ENCODE results near the gene TBX4.

TBX4 gene

DNA sequence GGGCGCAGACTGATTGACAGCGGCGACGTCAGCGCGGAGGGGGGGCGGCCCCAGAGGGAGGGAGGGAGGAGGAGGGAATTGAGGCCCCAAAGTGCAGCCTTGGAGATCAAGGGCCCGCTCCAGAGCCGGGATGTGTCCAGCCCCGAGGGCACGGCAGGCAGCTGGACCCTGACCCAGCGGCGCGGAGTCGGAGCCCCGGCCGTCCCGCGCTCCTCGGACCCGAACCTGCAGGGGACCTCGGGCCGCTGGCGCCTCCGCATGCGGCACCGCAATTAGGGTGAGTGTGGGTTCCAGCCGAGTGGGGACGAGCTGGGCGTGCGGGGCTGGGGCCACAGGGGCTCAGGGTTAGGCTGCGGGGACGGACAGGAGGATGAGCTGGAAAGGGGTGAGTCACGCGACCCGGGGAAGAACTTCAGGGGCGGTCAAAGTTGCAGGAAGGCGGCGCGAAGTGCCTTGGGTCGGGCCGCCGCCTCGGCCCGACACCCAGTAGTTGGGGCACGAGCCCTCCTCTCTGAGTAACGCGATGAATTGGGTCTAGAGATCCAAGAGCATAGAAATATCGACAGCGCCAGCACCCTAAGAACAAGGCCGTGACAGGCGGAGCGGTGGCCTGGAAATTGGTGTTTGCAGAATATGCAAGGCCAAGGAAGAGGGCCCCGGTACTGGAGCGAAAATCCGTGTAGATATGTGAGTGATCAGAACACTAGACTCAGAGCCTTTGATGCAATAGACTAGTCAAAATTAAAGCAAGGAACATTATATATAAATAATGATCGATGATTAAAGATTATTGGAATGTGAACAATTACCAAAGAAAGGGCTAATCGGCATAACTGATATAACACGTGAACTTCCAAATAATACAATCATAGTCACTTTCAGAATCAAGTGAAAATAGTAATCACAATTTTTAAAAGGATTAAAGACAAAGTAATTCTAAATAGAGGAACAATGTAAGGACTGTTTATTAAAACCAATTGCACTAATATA is at the start of gene TBX4:
Gene TBX4, plus strand, starts transcription at position 122 of the 990 bp plus-strand sequence. CDS start 4,069 bp downstream, outside the sequence.
- DNase-seq (ENCODE audit: low read depth), result no peak

DNA sequence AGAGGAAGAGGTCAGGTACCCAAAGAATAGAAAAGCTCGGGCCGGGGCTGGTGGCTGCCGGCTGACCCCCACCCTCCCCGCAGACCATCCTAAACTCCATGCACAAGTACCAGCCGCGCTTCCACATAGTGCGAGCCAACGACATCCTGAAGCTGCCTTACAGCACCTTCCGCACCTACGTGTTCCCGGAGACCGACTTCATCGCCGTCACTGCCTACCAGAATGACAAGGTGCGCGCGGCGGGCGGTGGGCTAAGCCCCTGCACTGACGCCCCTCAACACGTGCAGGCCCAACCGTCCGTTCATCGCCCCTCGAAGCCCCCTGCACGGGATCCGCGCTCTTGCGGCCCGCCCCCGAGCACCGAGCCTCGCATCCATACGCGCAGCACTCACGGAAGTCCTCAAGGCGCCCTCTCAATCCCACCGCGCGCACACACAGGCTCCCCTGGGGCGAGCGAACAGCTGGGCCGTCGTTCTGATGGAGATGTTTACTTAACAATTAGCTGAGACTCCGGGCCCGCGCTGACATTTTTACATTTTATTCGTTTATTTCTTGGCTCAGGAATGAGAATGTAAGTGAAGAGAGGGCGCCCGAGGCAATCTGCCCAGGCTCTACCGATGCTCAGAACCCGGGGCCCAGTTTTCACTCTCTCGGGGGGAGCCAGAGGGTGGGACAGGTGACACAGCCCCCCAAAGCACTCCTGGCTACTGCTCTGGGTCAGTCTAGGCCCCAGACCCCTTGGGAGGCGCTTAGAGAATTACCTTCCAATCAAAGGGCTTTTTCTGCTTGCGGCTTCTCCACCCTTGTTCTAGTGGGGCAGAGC is 49.0 kb upstream of the TBX4 start:
- DNase-seq (ENCODE audit: low read depth), result no peak

DNA sequence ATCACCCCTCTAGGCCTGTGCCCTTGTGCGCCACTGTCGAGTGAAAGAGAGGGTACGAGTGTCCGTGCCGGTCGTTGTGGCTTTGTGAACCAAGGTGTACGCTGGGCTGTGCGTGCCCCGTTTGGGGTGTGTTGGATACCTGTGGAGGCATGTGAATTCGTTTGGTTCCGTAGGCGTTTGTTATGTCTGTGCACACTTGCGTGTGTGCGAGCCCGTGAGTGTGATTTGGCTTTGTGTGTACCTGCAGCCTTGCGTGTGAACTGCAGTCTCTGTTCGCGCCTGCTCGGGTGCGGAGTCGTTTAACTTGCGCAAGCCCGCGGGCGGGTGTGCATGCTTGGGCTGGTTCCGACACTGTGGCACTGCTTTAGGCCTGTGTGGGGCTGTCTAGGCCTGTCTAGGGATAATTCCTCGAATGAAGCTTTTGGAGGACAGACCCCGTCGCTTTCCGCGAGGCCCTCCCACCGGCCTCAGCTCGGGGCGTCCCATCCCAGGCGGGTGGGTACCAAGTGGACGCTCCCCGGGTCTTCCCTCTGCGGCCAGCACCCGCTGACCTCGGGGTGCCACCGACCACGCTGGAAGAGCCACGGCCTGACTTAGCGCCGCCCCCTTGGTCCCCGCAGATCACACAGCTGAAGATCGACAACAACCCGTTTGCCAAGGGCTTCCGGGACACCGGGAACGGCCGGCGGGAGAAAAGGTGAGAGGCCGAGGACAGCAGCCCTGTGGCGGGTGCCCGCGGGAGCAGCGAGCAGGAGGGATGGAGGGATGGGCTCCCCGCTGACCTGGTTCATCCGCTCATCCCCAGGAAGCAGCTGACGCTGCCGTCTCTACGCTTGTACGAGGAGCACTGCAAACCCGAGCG is 48.2 kb upstream of the TBX4 start:
- no peak for DNase-seq (ENCODE audit: low read depth)

DNA sequence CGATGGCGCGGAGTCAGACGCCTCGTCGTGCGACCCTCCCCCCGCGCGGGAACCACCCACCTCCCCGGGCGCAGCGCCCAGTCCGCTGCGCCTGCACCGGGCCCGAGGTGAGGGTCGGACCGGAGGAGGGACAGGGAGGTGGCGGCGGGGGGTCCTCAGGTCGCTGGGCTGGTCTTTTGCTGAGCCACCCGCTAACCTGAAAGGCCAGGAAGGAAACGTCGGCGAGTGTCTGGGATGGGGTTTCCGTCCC is 47.6 kb upstream of the TBX4 start:
- DNase-seq (ENCODE audit: low read depth), result no peak

DNA sequence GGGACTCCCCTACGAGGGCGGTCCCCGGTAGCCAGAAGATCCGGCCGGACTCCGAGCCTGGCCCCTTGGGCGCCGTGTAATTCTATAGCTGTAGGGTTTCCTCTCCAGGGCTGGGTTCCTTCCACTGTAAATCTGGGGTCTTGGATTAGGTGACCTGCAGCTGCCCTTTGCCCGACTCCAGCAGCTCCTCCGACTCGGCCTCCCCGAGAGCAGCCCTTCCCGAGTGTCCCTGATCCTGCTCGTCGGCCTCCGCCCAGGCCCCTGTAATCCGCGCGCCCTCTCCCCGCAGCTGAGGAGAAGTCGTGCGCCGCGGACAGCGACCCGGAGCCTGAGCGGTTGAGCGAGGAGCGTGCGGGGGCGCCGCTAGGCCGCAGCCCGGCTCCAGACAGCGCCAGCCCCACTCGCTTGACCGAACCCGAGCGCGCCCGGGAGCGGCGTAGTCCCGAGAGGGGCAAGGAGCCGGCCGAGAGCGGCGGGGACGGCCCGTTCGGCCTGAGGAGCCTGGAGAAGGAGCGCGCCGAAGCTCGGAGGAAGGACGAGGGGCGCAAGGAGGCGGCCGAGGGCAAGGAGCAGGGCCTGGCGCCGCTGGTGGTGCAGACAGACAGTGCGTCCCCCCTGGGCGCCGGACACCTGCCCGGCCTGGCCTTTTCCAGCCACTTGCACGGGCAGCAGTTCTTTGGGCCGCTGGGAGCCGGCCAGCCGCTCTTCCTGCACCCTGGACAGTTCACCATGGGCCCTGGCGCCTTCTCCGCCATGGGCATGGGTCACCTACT is 47.1 kb upstream of the TBX4 start:
- no peak for DNase-seq (ENCODE audit: low read depth)

DNA sequence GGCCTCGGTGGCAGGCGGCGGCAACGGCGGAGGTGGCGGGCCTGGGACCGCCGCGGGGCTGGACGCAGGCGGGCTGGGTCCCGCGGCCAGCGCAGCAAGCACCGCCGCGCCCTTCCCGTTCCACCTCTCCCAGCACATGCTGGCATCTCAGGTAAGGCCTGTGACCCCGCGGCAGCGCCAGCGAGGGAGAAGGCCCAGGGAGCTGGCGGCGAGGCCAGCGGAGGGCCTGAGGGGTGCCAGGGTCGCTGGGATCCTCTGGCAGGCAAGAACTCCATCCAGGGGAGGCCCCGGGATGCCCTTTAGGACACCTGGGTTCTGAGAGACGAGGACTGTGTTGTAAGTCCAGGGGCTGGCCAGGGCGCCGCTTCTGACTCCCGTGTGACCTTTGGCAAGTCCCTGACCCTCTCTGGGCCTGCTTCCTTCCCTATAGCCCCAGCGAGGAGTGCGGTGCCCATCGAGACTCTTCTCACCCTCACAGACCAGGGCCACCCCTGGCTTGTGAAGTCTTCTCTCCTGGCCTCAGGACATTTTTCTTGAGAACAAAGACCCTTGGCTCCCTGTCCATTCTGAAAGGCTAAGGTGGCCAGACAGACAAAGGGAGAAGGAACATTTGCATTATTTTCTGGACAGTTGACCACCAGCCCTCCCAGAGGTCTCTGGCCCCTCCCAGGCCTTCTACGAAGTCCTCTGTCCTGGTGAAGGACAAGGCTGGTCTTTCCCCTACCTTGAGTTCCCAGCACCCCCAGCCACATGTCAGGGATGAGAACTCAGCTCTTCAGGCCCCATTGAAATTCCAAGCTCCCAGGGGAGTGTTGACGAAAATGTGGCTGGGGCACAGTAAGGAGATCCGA is 46.3 kb upstream of the TBX4 start:
- DNase-seq (ENCODE audit: low read depth), result no peak

DNA sequence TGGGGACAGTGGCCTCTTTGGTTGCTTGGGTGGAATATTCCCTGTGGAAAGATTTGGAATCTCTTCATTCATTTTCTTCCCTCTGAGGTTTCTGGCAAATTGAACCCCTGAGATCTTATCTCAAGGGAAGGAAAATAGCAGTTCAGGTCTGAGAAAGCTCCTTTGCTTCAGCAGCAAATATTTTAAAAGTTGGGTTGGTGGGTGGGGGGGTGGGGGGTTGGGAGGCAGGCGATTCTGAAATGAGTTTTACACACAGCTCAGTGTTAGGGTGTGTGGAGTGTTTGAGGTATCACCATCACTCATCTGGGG is 45.7 kb upstream of the TBX4 start:
- no peak for DNase-seq (ENCODE audit: low read depth)

DNA sequence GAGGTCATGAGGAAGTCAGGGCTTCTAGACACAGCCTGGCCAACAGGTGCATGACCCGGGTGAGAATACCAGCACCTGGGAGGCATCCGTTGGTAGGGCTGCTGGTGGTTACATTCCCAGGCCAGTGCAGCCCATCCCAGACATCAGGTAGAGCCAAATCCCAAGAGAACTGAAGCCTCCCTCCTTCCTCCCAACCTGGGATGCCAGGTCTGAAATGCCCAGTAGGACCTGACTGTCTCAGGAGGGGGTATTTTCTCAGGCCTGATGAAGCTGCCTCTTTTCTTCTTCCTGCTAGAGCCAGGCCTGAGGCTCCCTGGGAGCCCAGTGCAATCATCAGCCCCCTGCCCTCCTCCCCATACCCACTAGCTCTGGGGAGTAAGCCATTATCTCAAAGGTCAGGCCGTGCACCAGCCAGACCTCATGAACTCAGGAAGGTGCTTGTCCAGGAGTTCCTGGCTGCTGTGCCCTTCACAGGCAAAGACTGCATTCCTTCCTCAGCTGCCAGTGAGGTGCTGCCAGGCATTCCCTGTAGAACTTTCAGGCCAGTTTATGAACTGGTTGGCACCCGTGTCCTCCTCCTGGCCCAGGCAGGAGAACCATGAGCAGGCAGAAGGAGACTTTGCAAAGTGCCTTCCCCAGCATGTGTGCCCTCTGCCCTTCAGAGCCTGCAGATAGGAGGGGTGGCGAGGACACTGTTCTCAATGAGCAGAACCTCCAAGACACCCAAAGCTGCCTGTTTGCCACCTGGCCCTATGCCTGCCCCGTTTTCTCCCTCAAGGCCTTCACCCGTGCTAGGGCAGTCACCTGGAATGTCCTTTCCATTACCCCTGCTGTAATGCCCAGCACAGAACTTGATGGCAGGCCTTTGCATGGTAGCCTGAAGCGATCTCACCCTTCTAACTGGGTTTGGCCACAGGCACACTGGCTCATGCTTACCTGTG is 45.0 kb upstream of the TBX4 start:
- DNase-seq (ENCODE audit: low read depth), result no peak

DNA sequence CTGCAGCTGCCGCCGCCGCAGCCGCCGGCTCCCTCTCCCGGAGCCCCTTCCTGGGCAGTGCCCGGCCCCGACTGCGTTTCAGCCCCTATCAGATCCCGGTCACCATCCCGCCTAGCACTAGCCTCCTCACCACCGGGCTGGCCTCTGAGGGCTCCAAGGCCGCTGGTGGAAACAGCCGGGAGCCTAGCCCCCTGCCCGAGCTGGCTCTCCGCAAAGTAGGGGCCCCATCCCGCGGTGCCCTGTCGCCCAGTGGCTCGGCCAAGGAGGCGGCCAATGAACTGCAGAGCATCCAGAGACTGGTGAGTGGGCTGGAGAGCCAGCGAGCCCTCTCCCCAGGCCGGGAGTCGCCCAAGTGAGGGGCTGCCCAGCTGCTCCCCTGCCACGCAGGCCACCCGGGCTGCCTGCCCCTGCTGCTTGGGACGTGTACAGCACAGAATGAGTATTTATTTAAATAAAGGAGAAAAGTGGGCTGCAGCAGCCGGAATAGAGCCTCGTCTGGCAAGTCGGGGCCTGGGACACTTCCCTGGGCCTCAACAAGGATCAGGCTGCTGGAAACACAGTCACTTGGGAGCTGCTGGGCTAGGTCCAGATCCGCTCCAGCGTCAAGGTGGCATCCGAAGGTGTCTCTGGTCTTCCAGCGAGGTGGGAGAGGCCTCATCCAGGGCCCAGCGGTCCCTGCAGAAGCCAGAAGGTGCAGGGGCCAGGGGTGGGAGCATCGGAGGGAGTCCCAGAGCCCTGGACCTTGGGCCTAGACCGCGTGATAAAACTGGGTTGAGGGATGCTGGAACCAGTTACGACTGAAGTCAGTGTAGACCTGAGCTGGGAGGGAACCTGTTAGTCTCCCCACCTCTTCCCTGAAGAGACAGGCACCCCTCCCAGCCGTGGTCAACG is 43.8 kb upstream of the TBX4 start:
- DNase-seq (ENCODE audit: low read depth), result no peak

DNA sequence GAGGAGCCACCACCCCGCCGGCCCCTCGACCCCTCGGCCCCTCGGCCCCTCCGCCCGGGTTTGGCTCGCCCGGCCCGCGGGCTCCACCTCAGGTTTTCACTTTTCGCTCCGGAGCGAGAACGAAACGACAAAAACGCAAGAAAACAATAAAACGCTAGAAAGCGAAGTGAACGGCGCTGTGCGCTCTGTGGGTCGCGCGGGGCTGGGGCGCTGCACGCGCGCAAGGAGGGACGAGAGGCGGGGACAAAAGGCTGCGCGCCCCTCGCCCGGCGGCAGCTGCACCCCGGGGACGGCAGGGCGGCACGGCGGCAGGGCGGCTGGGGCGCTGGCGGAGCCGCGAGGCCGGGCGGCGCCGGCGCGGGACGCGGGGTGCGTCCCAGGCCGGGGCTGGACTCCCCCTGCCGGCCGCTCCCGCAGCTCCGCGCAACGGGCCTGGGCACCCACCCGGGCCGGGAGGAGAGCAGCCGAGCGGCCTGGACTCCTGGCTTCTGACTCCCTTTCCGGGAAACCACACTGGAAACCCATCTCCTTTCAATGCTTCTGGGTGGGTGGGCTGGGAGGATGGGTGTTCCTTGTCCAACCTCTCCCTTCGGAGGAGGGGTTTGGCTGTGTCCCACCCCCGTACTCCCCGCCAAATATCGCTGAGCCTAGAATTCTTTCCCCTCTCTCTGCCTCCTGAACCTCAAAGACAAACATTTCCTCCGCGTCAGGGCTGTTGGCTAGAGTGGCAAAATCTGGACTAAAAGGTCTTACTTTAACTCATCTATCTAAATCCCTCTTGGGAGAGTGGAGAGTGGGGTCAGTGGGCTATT is 42.7 kb upstream of the TBX4 start:
- no peak for DNase-seq (ENCODE audit: low read depth)

DNA sequence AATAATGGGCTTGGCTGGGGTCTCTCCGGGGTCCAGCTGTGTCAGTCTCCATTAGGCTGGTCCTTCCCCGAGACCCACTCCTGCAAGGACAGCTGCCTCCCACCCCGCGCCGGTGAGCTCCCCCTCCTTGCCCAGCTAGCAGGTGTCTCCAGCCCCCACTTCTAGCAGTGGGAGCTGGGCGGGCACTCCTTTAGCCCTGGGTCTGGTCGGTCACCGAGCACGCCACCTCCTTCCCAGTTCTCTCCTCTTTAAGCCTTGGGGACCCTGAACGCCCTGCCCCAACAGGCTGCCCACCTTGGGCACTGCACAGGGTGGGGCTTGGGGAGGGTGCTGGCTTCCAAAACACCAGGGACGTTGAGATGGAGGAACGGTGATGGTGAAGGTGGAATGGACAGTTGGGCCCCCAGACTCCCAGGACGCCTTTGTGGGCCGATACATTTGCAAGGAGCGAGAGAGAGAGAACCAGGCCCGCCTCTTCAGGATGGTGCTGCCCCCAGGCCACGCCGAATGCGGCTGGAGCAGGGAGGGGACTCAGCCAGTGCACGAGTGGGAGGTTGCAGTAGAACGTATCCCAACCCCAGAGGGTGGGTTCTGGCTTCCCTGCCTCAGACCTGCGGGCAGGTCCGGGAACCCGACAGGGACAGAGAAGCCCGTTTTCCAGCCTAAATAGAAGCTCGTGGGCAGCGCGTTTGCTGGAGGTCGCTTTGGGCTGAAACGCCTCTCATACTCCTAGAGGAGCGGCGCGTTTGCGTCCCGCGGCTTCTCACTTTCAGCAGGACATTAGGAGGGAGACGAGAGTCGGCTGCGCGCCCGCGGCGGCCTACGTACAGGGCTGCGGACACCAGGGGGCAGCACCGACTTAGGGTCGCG is 41.8 kb upstream of the TBX4 start:
- peak; percentile 56 for DNase-seq (ENCODE audit: low read depth)

DNA sequence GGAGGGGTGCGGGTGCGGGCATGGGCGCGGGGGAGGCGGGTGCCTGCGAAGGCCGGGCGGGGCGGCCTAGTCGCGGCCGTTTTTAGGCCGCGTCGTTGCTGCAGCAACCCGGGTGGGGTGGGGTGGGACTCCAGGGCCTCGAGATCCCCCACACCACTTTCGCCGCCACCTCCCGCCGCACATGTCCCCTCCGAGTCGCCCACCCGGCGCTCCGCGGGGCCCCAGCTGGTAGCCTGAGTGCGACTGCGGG is 41.3 kb upstream of the TBX4 start:
- no peak for DNase-seq (ENCODE audit: low read depth)

DNA sequence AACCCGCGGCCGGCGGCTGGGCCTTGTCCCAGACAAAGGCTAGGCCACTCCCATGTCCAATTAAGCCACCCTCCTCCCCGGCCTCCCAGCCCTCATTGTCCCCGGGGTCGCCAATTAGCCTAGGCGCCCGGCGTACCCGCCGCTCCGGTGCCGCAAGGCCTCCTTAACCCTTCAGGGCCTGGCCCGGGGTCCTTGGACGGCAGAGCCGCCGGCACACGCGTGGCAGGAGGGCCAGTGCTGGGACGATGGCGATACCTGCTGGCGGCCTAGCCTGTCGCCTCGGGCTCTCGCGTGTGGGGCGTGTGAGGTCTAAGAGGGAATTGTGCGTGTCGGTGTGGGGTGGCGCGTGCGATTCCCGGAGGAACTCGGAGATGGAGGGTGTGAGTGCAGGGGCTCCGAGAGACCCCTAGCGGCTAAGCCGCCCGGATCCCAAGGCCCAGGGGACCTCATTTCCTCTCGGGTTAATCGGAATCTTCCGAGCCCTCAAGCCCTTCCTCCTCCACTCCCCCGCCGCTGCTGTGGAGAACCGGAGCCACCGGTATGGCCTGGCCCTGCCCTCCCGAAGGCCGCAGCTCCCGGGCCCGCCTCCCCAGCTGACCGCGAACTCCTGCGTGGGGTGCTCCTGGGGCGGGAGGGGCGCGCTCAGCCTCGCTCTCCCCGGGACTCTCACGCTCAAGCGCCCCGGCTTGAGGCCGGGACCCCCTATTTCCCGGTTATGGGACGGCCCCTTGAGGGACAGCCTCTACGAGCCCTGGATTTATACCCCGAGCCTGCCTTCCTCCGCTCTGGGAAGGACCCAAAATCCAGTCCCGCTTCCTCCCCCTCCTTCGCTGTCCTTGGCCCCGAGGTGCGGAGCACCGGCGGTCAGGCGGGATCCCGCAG is 40.7 kb upstream of the TBX4 start:
- DNase-seq (ENCODE audit: low read depth), result no peak

DNA sequence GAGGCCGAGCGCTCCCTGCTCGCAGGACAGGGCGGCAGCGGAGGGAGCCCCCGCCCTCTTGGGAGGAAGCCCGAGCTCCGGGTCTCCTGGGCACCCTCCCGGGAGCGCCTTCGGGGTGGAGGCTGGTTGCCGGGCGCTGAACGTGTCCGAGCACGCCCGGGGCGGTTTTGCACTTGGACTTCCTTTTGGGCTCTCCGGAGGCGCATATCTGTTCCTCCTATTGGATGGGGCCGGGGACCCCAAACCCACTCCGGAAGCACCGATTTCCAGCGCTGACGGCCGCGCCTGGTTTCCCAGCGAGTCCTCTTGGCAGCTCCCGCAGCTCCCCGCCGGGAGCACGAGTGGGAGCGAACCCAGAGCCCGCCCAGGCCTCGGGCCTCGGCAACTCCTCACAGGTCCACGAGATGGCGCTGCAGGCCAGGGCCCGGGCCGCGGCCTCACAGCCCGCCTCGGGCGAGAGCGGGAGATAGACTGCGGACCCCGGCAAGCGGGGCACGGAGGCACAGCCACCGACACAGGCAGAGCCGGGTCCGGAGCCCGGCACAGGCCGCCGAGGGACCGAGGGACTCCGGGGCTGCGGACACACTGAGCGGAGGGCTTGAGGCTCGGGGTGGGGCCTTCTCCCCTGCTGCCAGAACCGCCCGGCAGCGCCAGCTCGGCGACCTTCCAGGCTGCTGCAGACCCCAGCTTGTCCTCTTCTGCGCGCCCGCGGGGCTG is 39.9 kb upstream of the TBX4 start:
- peak; percentile 65 for DNase-seq (ENCODE audit: low read depth)

All from activated T-helper 1 cell treated with Interleukin-2 at 50 U/mL for 16 hours (primary cell).